ENCODE measurements around the gene SLC9C1.

Gene SLC9C1

DNA sequence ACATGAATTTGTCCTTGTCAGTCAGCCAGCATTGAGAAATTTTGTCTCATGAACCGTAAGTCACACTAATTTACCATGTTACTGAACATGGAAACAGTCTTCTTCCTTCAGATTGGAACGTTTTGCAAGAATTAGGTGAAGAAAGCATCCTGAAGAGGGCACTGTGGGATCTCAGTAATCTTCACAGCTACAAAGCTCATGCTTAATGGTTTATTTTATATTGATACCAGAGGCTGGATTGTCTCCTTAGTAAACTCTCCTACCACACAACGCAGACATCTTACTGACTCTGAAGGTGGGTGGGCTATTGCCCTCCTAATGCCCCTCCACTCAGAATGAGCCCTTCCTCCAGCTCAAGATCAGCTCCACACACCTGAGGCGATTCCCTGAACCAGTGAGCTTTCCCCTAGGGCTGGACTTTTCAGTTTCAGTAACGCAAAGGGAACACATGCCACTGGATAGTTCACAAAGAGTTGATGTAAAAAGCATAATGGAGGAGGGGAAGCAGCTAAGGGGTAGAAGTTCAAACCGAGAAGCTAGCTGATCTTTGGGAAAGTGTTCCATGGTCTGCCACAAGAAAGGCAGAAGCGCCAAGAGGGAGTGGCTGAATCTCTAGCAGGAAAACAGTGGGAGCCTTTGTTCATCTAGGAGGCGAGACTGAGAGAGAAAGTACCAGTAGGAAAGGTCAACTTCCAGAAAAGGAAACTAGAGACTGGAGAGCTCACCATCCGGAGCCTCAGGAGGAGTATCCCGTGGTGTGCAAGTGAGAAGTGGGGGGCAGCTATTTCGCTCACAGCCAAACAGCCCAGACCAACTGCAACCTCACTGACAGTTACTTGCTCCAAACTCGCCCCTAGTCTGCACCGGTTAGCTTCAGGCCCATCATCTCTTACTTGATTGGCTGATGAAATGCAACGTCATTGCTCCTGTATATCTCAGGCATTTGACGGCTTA lies at the start of gene SLC9C1:
SLC9C1 (minus strand) TSS at position 849 of the 954 bp plus-strand sequence. CDS start 7,425 bp downstream, outside the sequence.
- peak; percentile 22 for DNase-seq (ENCODE audit: low spot score)

- DNase-seq (ENCODE audit: low spot score): no peak
These were observed 47.4 kb upstream of the SLC9C1 start for GRCh38 chr3:112341386-112341785.

DNA sequence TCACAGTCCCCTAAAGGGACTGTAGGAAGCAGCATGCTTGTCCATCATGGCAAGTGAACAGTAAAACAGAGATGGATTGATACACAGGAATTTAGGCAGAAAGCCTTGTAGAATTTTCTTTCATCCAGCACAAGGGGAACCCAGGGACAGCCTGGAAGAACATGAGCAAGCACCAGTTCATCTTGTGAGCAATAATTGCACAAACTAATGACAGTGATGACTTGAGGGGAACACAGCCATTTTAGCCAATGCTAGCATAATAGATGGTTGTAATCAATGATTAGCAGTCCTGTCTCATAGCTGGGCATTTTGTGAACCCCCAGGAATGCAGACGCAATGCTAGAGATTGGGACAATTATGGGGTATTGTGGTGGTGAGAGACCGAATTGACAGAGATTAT lies 45.6 kb upstream of the SLC9C1 start:
- no peak for DNase-seq (ENCODE audit: low spot score)

DNA sequence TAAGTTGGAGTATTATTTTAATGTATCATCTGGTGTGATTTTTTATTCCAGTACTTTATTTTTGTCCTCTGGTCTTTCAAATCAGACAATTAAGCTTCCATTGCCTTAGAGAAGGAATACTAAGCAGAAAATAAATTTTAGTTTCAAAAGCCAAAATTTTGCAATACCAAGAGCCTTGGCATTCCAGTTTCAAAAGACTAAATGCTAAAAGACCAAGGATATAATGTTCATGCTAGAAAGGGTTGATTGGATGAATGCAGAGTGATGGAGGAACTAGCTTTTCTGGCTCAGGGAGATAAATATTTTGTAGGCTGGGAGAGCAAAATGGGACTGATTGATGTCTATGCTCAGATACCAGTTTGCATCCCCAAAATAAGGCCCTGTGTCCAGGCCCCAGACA lies 45.1 kb upstream of the SLC9C1 start:
- DNase-seq (ENCODE audit: low spot score): no peak

GRCh38 chr3:112338727-112339056 lies 44.7 kb upstream of the SLC9C1 start:
- DNase-seq (ENCODE audit: low spot score): no peak

GRCh38 chr3:112338021-112338726 lies 44.2 kb upstream of the SLC9C1 start:
- no peak for DNase-seq (ENCODE audit: low spot score)

DNA sequence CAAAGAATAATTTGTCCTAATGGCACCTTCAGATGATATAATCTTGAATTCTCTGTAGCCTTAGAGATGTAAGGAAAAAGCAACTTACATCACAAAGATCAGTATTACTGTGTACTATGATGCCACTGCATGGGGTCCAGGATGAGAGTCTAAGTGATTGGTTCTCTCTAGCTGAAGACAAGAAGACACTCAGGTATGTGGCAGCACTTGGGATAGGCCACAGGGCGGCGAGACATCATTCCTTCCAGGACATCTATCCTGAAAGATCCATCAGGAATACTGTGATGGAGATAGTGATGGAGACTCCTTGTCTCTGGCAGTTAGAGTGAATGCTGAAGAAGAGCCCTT lies 41.4 kb upstream of the SLC9C1 start:
- no peak for DNase-seq (ENCODE audit: low spot score)

DNA sequence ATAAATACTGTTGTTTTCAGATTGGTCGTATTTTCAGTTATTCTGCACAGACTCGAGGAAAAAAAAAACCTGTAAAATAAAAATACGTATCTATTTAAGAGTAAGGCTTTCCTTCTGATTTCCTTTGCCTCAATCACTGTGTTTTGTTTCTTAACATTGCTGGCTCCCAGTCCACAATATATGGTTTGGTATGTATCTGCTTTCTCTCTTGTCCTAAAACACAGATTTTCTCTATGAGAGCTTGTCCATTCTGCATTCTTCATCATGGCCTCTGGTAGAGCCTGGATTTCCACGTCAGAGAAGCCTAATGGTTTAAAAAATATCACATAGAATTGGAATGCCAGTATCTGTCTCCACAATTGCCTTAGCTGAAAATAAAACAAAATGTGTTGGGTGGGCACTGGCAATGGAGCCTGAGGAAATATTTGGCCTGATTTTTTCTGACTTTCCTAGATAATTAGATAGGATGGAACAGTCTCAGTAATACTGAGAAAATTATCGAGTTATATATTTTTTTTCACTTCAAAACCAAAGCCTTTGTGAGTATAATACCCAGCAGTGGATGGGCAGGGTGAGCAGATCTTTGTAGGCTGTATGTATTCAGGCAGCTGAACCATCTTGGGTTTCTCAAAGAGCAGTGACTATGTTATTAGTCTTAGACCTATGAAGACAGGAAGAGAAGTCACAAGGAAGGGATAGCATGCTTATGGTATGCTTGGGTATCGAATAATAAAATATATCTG lies 40.8 kb upstream of the SLC9C1 start:
- no peak for DNase-seq (ENCODE audit: low spot score)

DNA sequence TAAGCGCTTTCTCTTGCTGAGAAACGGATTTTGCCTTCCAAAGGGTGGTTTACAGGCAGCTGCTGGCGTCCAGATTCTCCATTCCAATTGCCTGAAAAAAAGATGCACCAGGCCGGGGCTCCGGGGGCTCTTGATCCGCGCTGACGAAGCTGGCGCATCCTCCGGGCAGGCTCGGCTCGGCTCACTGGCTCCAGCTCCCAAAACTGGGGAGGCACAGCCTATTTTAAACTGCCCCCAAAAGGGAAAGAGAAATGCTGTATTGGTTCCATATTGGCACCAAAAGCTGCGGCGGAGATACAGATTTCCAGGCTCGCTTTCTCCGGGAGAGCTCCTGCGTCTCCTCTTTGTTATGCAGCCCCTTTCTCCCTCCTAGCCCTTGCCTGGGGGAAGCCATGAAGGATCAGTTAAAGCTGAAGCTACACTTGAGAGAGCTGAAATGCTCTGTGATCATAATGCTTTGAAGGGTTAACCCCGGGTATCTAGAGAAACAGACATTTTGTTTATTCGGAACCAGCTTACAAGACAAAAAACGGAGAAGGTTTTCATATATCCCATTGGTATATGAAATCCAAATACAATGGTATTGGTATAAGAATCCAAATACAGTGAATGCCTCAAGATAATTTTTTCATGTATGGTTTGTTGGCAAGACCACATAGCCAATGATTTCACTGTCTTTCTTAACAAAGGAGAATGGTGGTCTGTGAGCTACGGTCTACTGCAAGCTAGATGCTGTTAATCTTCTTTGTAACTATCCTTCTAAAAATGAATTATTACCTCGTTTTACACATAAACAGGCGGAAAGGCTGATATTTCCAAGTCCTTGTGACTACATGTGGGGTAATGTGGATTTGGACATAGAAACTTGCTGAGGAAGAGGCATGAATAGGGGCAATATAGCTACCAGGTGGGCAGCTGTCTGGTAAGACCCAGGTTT lies 39.6 kb upstream of the SLC9C1 start:
- DNase-seq (ENCODE audit: low spot score): no peak

GRCh38 chr3:112333002-112333380 lies 39.0 kb upstream of the SLC9C1 start, which contains the start of gene CD200:
TSS of gene CD200 (plus strand) at chr3:112333156. CDS start at chr3:112333213, 57 bp downstream.
- peak; percentile 9 for DNase-seq (ENCODE audit: low spot score)

- DNase-seq (ENCODE audit: low spot score): no peak
These were observed 37.8 kb upstream of the SLC9C1 start for GRCh38 chr3:112331851-112332250.

DNA sequence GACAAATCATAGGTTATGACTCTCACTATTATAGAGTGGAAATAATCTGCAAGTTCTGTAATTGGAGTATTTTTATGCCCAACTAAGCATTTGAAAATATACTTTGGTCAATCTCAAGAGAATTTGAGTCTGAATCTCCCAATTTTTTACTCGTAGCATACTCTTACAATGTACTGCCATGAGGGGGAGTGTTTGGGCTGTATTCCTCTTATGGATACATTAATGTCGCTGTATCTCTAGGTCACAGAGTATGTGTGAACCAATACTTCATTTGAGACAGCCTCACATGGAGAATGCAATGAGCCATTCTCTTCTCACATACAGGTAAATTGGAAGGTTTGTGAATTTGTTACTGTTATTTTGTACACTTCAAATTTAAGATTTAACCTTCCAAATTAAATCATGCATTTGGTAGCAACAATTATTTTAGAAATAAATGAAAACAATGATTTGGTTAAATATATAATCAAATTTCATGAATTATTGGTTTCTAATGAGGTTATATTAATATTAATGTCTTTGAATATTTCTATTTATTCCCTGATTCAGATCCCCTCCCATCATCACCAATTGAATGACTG lies 33.4 kb upstream of the SLC9C1 start:
- DNase-seq (ENCODE audit: low spot score): peak; percentile 39

DNA sequence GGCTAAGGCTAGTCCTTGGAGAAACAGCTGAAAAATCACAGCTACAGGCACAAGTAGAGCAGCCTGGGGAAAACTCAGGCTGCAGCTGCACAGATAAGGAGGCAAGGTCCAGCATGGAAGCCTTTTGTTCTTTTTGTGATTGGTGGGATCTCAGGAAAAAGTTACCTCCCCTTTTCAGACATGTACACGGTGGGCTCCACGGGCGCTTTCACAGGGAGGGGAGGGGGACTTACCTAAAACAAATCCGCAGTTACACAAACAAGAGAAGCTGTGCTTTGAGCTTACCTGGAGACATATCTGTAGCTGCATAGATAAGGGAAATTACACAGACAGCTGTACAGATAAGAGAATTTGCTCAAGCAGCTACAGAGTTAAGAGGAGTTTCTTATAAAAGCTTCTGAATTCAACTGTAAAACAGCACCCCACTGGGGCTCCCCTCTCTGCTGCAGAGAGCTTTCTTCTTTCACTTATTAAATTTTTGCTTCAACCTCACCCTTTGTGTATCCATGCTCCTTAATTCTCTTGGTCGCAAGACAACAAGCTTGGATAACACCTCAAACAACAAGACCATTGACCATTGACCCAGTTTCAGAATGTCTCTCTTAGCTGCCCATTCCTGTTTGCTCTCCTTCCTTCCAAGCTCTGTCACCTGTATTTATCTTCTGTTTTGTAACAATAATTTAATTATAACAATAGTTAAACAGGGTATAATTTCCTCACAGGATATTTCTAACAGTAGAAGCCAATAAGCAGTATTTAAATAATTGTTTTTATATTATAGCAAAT lies 28.0 kb upstream of the SLC9C1 start:
- no peak for DNase-seq (ENCODE audit: low spot score)

DNA sequence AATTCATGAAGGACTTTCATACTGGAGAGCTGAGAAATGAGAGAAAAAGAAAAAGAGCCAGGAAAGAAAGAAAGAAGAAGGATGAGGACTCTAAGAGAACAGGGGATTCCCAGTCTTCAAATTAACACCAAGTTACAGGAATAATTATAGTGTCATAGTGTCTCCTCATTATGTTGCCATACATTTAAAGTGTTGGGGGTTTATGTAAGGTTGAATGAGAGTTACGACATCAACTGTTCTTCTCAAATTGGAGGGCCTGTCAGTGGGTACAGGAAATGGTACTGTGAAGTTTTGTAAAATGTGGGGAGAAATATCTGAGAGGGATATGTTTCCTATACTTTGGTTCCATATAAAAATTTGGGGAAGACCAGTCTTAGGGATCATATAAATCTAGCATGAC lies 26.7 kb upstream of the SLC9C1 start:
- DNase-seq (ENCODE audit: low spot score): no peak

GRCh38 chr3:112319516-112320276 lies 25.7 kb upstream of the SLC9C1 start:
- no peak for DNase-seq (ENCODE audit: low spot score)

DNA sequence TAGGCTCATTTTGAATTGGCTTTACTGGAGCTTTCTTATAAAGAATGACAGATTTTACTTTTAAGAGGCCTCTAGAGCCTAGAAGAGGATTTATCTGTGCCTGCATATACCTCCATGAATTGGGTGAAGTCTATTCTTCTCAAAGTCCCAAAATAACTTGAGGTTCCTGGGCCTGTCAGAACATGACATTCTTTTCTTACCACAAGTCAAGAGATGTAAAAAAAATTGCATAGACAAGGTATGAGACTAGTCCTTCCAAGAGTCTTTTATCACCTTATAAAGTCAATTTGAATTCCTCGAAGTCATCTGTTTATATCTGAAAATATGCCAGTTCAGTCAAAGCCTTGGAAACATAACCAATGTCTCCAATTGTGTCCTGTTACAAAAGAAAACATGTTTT lies 21.8 kb upstream of the SLC9C1 start:
- DNase-seq (ENCODE audit: low spot score): no peak

- DNase-seq (ENCODE audit: low spot score): no peak
These were observed 20.6 kb upstream of the SLC9C1 start for GRCh38 chr3:112314649-112315048.

DNA sequence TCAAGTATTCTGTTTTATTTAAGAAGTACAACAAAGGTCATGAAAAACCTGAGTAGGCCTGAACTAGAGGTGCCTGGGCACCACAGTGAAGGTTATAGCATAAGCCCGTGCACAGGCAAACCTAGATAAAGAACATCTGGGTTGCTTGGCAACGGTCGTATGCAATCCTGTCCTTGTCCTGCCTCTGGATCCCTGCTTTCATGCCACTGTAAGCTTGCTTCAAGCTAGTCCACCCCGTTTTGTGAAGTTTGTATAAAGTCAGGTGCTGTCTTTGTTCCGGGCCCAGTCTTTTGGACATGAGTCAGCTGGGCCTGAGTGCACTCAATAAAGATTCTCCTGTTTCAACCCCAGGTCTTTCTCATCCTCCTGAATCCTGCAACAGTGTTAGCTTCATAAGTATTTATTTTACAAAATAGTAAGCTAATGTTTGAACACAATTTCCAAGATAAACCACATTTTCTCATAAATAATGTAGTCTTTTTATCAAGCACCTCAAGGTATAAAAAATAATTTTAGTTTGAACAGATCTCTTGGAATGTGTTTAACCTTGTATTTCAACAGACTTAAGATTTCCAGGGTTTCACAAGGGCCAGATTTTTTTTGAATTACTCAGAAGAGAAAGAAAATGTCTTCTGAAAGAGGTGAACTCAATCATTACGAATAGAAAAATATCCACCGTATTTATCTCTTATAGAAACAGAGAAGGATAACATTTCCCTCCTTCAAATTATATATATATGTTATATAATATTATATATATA lies 14.3 kb upstream of the SLC9C1 start:
- no peak for DNase-seq (ENCODE audit: low spot score)

DNA sequence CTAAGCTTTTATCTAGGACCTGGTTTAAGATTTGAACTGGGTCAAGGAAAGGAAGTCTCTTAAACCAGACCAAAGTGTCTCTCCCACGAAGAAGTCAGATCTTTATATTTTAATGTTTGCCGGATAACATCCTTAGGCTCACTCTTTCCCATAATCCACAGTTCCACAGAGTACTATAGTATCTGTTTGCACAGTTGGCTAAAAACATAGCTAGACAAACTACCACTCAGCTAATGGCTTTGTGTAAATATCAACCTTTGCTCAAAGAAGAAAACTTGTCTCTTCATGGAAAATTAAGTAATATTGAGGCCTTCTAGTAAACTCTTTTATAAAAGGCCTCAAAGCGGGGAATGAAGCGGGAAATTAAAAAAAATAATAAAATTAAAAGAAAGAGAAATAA lies 13.5 kb upstream of the SLC9C1 start:
- no peak for DNase-seq (ENCODE audit: low spot score)
